ENCODE measurements around the gene MICB.
A peak's percentile ranks its signal among the peaks of the same experiment; 100 is the strongest.

DNA sequence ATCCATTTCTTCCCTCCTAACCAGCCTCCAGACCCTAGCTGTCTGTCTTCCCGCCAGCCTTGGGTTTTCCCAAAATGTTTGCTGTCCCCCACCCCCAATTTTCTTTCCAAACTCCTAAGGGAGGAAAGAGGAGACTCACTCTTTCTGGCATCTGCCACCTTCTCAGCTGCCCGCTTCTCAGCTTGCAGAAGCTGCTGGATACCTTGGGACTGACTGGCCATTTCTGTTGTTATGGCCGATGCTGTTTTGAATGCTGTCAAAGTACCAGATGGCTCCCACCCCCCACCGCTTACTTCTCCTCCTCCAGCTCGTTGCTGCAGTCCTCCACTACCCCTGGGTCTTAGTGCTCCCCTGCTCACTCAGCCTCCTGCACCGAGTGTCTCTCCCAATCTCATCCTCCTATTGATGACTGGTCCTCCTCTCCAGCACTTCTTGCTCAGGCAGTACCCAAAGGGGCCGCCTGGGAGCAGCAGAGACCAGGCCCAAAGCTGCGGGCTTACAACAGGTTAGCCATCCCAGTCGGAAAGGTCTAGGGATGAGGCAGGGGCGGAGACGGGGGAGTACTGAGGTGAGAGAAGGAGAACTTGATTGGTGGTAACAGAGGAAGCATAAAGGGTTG, 48.5 kb downstream of the MICB start, which contains the start of gene ATP6V1G2:
- no peak for TF ChIP-seq EZH2phosphoT487 (conservative IDR thresholded peaks at IDR 0.05; ENCODE audit: low read length)
- peak; percentile 100 for TF ChIP-seq CTCF (IDR thresholded peaks at IDR 0.05; ENCODE audit: insufficient read depth, low read length, poor library complexity, severe bottlenecking)

Data from SU-DHL-6 (cell line).